H7 (cell line): Measurements from ENCODE around the gene ADAMTSL5. TPM values are rescaled to one million over a fixed set of nuclear protein-coding genes. Genes with fewer than 3 reads are reported as not detected.
A peak's percentile ranks its signal among the peaks of the same experiment; 100 is the strongest.

Source experiments
- DNase-seq: peaks from one replicate; pipeline ENCODE4 v3.0.0; 2012
- H3K27me3 ChIP-seq: 2 replicates; pipeline ENCODE4 v1.6.0; 2011; ENCODE audit warnings: mild to moderate bottlenecking, low read length; ENCODE audit not compliant: control insufficient read depth, insufficient read depth
- H3K36me3 ChIP-seq: replicated peaks from 2 replicates; pipeline ENCODE4 v1.5.1; 2011; ENCODE audit warnings: low read length; ENCODE audit not compliant: control insufficient read depth, insufficient read depth
- H3K4me3 ChIP-seq: 2 replicates; pipeline ENCODE4 v1.5.1; 2011; ENCODE audit warnings: low read depth, mild to moderate bottlenecking, control low read depth, low read length, moderate library complexity; ENCODE audit not compliant: insufficient read depth
- total RNA-seq: library from RNA; depleted of rRNA; stranded (reverse); fragments of >200 nt; shearing (Covaris generic); gene quantifications from 2 replicates; pipeline ENCODE4 v1.2.3, GENCODE V29; 2014

Gene ADAMTSL5
- total RNA-seq, 1 experiment from 2014 or later, result 0.21 TPM

DNA sequence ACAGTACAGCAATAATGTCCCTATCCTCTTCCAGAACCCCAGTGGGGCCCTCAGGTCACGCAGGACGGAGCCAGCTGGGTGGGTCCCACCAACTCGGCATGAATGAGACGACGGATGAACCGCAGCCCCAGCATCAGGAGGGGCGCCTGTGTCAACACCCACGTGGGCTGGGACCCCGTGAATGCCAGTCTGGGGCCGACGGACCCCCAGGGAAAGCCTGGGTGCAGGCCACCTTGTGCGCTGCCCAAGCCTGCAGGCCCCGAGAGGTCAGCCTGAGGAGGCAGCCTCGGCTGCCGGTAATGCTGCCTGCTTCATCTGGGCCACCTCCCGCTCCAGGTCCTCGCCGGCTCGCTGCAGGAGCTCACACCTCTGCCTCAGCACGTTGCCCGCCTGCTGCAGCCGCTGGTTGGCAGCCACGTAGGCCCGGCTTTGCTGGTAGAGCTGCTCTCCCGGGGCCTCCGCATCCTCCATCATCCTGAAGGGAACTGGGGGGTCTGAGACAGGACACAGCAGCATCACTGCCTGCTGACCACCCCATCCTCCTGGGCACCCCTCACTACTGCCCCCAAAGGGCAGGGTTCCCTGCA, 38.0 kb downstream of the ADAMTSL5 start:
- Histone ChIP-seq H3K36me3 (peaks cover 2% of the 10 kb centered on the region), H3K4me3 (no peak overlapping the region), H3K27me3 (peaks cover 34% of the 10 kb centered on the region)
- peak; percentile 63 for DNase-seq

DNA sequence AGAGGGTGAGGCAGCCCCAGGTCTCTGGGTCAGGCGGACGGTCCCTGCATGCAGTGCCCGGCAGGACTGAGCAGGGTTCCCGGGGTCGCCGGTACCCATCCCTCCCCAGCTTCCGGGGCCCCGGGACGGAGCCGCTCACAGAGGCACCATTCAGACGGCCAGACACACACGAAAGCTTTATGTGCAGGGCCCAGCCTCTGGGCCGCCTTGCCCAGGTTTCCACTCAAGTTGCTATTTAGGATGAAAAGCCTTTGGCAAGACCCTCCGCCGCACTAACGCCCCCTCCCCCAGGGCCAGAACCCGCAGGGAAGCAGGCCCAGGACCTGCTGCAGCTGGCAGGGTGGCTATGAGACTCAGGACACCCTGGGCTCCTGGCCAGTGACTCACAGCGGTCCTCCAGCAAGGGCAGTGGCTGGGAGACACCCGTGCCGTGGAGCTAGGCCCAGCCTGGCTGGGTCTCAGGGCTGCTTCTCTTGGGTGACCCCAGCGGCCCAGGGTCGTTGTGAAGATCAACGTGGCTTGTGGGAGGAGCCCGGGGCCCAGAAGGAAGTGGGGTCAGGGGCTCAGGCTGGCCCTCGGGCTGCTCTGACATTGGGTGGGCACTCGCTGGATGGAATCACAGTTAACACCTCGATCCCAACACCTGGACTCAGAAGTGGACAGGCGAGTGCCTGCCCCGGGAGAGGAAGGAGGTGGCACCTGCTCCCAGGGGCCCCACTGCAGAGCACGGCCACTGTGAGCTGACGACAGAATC, 38.6 kb downstream of the ADAMTSL5 start:
- H3K36me3 ChIP-seq, result peaks cover 2% of the 10 kb centered on the region
- H3K27me3 ChIP-seq, result peaks cover 39% of the 10 kb centered on the region
- no peak for DNase-seq
- no peak overlapping the region for H3K4me3 ChIP-seq

DNA sequence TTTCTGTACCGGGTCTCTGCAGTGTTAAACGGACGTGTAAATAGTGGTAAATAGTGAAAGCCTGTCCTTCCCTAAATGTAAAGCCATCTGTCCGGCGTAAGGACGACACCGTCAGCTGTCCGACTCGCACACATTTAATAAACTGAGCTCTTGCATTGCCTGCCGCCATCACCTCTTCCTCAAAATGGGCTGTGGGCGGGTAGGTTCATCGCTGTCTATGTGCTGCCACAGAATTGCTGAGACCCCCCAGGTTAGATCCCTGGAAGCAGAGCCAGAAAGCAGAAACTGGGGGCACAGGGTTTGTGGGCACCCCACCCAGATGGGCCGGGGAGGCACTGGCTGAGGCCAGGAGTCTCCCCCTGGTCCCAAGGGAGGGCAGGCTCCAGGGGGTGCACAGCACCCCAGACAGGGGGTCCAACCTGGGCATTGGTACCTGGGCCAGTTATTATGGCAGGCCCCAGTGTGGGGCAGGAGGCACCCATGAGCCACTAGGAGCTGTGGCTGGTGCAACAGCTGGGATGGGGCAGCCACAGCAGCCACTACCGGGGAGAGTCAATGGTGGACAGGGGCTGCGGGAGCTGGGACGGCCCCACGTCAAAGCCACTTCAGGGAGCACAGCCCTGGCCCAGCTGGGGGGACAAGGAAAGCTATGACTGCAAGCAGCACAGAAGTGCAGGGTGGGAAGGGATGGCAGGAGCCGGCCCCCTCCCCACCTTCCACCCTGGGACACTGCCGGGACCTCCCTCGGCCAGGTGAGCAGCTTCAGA, 39.6 kb downstream of the ADAMTSL5 start:
- peaks cover 2% of the 10 kb centered on the region for H3K36me3 ChIP-seq
- H3K4me3 ChIP-seq, result no peak overlapping the region
- peaks cover 48% of the 10 kb centered on the region for H3K27me3 ChIP-seq
- DNase-seq, result no peak

DNA sequence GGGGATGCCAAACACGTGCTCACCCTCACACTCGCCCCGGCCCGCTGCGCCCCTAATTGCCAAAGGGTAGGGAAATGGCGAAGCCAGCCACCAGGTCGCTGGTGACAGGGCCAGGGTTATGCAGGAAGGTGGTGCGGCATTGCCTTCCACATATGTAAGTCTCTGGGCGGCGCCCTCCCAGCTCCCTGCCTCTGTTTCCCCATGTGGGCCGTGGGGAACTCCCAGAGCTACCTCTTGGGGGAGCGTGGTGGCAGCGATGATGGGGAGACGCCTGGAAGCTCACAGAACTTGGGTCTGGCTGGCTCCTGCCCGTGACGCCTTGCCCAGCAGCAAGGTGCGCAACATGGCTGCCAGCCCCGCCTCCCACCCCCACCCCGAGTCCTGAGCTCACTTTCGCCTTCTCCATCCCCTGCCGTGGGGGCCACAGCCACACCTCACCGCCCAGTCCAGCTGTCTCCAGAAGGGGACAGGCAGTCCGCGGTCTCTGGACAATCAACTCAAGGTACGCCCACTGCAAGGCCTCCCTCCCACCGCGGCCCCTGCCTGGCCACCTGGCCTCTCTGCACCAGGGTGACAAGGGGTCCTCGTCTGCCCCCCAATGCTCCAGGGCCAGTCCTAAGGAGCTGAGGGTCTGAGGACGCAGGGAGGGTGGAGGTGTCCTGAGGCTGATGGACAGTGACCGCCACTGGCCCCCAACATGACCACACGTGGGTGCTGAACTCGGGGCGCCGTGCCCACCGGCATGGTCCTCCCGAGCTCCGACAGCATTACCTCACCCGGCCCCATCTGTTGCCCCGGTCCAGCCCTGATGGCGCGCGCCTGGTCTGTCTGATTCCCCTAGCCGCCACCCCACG, 40.4 kb downstream of the ADAMTSL5 start:
- peaks cover 56% of the 10 kb centered on the region for H3K27me3 ChIP-seq
- peak; percentile 71 for DNase-seq
- peaks cover 2% of the 10 kb centered on the region for H3K36me3 ChIP-seq
- H3K4me3 ChIP-seq, result no peak overlapping the region

DNA sequence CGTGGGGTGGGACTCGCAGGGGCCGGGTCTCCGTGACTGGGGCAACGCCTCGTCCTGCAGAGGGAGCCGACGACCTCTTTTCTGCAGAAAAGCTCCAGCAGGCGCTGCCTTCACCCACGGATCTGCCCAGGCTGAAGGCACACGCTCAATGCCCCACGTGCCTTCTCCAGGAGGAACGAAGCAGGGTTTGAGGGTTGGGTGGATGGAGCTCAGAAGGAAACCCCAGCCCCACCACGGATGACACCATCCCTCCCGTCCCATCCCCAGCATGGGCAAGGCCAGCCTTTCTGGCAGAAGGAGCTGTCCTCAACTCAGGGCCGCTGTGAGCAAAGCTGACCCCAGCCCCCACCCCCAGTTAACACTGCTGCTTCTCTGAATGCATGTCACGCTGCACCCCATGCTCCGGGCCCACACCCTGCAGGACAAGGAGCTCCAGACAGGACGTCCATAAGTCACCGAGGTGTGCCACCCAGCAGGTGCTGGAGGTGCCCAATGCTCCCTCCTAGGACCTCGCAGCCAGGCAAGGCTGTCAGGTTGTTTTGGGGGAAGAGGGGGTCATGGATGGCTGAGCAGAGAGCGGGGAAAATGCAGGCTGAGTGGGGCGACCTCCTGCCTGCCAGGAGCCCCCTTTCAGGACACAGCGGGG, 41.2 kb downstream of the ADAMTSL5 start:
- H3K4me3 ChIP-seq, result no peak overlapping the region

DNA sequence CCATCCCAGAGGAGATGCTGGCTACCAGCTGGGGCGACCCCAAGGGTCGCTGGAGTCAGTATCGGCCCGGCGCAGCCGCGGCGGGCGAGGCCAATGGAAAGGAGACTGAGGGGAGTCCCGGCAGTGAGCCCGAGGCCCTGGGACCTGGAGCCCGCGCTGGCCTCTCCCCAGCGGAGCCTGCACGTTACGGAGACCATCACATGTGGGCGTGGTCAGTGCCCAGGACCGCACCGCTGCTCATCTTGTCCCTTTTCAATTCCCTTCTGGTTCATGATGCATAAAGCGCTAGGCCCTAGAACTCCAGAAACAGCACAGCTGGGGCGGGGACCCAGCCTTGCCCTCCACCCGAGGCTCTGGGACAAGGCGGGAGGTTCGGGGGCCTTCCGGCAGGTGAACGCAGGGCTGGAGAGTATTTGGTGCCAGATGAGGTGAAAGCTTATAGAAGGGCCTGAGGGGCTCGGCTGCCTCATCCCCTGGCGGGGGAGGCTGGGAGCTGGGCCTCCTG, 41.8 kb downstream of the ADAMTSL5 start:
- no peaks in the 10 kb centered on the region for H3K36me3 ChIP-seq
- H3K27me3 ChIP-seq, result peaks cover 70% of the 10 kb centered on the region
- peak overlapping the region; percentile 36 for H3K4me3 ChIP-seq
- DNase-seq, result peak; percentile 95

More for the DNA sequence above, 41.2 kb downstream of the ADAMTSL5 start:
- no peak for DNase-seq
- no peaks in the 10 kb centered on the region for H3K36me3 ChIP-seq
- peaks cover 65% of the 10 kb centered on the region for H3K27me3 ChIP-seq

DNA sequence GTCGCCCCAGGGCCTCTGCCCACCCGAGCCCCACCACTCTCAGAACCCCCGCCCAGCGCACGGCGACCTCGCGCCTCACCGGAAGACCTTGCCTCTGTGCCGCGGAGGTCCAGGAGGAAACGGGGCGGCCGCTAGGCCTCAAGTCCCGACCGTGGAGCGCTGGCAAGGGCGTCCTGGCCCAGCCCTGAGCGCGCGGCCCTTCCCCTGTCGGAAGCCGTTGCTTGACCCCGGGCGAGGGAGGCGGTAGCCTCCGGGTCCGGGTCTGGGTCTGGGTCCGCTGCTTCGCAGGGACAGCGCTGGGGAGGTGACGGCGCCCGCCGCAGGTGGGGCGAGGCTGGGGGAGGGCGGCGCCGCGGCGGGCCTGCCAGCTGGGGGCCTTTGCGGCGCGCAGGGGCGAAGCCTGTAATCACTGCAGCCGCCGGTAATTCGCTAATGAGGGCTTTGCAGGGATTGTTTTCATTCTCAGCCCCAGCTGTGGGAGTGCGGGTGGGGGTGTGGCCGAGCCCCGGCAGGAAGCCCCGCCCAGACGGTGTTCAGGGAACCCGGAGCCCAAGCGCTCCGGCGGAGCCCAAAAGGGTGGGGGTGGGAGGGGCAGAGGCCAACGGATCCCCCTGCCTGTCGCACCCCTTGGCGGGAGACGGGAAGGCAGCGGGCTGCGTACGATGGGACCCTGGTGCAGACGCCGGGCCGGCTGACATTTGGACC, 42.4 kb downstream of the ADAMTSL5 start:
- H3K4me3 ChIP-seq, result peak overlapping the region; percentile 39
- peaks cover 76% of the 10 kb centered on the region for H3K27me3 ChIP-seq
- peak; percentile 97 for DNase-seq
- no peaks in the 10 kb centered on the region for H3K36me3 ChIP-seq

DNA sequence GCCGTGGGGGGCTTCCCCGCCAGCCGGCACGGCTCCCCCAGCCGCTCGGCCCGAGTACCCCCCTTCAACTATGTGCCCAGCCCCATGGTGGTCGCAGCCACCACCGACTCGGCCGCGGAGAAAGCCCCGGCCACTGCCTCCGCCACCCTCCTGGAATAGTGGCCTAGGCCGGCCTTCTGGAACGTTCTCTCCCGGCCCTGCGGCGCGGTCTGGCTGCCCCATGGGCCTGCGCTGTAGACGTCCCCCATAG, 42.8 kb downstream of the ADAMTSL5 start:
- Histone ChIP-seq H3K4me3 (peak overlapping the region; percentile 39), H3K27me3 (peaks cover 80% of the 10 kb centered on the region), H3K36me3 (no peaks in the 10 kb centered on the region)
- DNase-seq, result peak; percentile 81

DNA sequence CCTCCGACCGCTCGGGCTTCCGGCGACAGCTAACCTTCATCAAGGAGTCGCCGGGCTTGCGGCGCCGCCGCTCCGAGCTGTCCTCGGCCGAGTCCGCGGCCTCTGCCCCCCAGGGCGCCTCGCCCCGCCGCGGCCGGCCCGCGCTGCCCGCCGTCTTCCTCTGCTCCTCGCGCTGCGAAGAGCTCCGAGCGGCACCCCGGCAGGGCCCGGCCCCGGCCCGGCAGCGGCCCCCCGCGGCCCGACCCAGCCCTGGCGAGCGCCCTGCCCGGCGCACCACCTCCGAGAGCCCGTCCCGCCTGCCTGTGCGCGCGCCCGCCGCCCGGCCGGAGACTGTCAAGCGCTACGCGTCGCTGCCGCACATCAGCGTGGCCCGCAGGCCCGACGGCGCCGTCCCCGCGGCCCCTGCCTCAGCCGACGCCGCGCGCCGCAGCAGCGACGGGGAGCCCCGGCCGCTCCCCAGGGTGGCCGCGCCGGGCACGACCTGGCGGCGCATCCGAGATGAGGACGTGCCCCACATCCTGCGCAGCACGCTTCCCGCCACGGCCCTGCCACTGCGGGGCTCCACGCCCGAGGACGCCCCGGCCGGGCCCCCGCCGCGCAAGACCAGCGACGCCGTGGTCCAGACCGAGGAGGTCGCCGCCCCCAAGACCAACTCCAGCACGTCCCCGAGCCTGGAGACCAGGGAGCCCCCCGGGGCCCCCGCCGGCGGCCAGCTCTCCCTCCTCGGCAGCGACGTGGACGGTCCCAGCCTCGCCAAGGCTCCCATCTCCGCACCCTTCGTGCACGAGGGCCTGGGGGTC, 43.4 kb downstream of the ADAMTSL5 start:
- DNase-seq, result peak; percentile 87
- peaks cover 82% of the 10 kb centered on the region for H3K27me3 ChIP-seq

DNA sequence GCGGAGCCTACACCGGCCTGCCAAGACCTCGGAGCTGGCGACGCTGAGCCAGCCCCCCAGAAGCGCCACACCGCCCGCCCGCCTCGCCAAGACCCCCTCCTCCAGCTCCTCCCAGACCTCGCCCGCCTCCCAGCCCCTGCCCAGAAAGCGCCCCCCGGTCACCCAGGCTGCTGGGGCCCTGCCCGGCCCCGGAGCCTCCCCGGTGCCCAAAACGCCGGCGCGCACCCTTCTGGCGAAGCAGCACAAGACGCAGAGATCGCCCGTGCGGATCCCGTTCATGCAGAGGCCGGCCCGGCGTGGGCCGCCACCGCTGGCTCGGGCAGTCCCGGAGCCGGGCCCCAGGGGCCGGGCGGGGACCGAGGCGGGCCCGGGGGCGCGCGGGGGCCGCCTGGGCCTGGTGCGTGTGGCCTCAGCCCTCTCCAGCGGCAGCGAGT, 44.0 kb downstream of the ADAMTSL5 start:
- no peak overlapping the region; the same call in 1 of the 2 replicates for H3K4me3 ChIP-seq
- H3K36me3 ChIP-seq, result no peaks in the 10 kb centered on the region
- DNase-seq, result peak; percentile 90
- H3K27me3 ChIP-seq, result peaks cover 82% of the 10 kb centered on the region

More for the DNA sequence above, 43.4 kb downstream of the ADAMTSL5 start:
- Histone ChIP-seq H3K4me3 (peak overlapping the region; percentile 39; the same call in 1 of the 2 replicates), H3K36me3 (no peaks in the 10 kb centered on the region)

DNA sequence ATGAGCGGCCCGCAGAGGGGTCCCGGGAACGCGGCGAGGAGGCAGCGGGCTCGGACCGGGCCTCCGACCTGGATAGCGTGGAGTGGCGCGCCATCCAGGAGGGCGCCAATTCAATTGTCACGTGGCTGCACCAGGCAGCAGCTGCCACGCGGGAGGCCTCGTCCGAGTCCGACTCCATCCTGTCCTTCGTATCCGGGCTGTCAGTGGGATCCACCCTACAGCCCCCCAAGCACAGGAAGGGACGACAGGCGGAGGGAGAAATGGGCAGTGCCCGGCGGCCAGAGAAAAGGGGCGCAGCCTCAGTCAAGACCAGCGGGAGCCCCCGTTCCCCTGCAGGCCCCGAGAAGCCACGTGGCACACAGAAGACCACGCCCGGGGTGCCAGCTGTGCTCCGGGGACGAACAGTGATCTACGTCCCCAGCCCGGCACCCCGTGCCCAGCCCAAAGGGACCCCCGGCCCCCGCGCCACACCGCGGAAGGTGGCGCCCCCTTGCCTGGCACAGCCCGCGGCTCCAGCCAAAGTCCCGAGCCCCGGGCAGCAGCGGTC, 44.5 kb downstream of the ADAMTSL5 start:
- DNase-seq, result peak; percentile 75
- Histone ChIP-seq H3K27me3 (peaks cover 82% of the 10 kb centered on the region), H3K4me3 (no peak overlapping the region; the same call in 1 of the 2 replicates), H3K36me3 (no peaks in the 10 kb centered on the region)

DNA sequence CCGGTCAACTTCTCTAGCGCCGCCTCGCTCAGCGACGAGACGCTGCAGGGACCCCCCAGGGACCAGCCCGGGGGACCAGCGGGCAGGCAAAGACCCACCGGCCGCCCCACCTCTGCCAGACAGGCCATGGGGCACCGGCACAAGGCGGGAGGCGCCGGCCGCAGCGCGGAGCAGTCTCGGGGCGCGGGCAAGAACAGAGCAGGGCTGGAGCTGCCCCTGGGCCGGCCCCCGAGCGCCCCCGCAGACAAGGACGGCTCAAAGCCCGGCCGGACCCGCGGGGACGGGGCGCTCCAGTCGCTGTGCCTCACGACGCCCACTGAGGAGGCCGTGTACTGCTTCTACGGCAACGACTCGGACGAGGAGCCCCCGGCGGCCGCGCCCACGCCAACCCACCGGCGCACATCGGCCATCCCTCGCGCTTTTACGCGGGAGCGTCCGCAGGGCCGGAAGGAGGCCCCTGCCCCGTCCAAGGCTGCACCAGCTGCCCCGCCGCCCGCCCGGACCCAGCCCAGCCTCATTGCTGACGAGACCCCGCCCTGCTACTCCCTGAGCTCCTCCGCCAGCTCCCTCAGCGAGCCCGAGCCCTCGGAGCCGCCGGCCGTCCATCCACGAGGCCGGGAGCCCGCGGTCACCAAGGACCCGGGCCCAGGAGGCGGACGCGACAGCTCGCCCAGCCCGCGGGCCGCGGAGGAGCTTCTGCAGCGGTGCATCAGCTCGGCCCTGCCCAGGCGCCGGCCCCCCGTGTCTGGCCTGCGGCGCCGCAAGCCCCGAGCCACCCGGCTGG, 45.1 kb downstream of the ADAMTSL5 start:
- Histone ChIP-seq H3K4me3 (no peak overlapping the region; the same call in 1 of the 2 replicates), H3K27me3 (peaks cover 76% of the 10 kb centered on the region), H3K36me3 (no peaks in the 10 kb centered on the region)
- DNase-seq, result peak; percentile 89
